Loucy (cell line): ENCODE measurements around the gene OXLD1.

Source experiments
- CTCF ChIP-seq: fragments of 200-600 bp; sonication (generic); conservative IDR thresholded peaks from 2 replicates; pipeline ENCODE4 v1.5.1; 2014; ENCODE audit warnings: mild to moderate bottlenecking, antibody characterized with exemption, low read length
- EZH2phosphoT487 ChIP-seq: fragments of 200-600 bp; IDR thresholded peaks from 2 replicates; pipeline ENCODE4 v1.6.1; 2018; ENCODE audit warnings: antibody characterized with exemption, mild to moderate bottlenecking, moderate library complexity, borderline replicate concordance

- TF ChIP-seq CTCF, result no peak
- no peak for TF ChIP-seq EZH2phosphoT487
Observed at GRCh38 chr17:81691196-81691595, 24.8 kb upstream of the OXLD1 start.
